Hematopoietic multipotent progenitor cell treated with erythropoietin and hydrocortisone succinate and interleukin-3 and kit ligand, for 4 days (in vitro differentiated cells): ENCODE data around the gene APOBEC3H.

ENCODE experiments used
- DNase-seq: peaks from one replicate; pipeline ENCODE4 v3.0.0-alpha.2; 2015

The APOBEC3H gene

DNA sequence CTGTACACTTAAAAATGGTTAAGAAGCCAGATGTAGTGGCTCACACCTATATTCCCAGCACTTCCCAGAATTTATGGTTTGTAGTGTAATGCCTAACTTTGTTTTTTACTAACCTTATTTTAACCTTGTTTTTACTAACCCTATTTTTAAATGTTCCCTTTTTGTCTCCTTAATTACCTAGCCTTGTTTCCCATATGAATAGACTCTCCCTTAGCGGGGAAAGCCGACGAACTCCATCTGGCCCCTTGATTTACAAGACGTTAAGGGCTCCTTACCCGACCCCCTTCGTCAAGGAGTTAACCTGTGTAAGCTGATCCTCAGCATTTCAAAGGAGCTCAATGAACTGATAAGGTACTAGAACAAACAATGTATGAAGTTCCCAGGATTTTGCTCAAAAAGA is 17.1 kb downstream of the APOBEC3H start:
- DNase-seq: no peak

DNA sequence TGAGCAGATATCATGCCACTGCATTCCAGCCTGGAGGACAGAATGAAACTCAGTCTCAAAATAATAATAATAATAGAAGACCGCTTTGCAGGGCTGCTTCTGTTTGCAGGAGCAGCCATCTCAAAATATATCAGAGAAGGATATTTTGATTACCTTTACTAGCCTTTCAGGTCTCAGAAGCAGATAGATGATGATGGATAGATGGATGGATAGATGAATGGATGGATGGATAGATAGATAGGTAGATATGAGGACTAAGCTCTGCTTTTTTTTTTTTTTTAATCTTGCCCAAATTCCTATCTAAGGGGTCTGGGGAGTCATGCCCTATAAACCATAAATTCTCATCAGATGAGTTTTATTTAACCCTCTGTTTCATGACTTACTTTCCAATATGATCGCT is 18.5 kb downstream of the APOBEC3H start:
- DNase-seq: no peak

DNA sequence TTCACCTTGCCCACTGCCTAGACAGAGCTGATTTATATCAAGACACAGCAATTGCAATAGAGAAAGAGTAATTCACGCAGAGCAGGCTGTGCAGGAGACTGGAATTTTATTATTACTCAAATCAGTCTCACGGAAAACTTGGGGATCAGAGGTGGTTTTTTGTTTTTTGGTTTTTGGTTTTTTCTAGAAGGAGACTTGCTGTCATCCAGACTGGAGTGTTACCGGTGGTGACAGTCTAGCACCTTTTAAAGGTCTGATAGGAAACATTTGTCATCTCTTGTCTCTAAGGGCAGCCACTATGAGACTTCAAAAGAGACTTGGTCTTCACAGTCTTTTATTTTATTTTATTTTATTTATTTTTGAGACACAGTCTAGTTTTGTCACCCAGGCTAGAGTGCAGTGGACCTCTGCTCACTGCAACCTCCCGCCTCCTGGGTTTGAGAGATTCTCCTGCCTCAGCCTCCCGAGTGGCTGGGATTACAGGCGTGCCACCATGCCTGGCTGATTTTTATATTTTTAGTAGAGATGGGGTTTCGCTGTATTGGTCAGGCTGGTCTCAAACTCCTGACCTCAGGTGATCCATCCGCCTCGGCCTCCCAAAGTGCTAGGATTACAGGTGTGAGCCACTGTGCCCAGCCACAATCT is 19.1 kb downstream of the APOBEC3H start:
- no peak for DNase-seq

DNA sequence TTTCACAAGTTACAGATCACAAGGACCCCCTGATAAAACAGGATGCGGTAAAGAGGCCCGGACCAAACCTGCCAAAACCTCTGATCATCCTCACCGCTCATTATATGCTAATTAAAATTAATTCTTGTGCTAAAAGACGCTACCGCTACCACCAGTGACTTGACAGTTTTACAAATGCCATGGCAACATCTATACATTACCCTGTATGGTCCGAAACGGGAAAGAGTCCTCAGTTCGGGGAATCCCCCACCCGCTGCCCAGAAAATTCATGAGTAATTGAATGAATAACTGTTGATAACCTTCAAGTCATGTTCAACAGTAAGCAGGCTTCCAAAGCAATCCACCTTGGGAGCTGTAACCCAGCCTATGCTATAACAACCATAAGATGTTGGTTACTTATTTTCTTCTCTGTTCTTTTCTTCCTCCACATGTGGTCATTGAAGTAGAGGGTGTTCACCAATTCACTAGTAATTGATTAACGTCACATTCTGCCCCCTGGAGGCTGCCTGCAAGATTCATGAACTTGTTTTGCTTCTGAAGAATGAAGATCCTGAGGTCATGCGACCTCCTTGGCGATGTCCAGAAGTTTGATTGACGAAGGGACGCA is 20.6 kb downstream of the APOBEC3H start:
- DNase-seq: peak; percentile 80

DNA sequence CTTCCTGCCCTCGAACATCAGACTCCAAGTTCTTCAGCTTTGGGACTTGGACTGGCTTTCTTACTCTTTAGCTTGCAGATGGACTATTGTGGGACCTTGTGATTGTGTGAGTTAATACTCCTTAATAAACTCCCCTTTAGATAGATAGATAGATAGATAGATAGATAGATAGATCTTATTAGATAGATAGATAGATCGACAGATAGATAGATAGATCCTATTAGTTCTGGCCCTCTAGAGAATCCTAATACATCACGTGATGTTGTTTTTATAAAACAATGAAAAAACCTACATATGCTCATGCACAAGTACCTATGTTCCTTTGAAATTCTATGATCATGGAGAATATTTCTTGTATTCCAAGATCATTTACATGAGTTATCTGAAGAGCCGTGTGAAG is 23.9 kb downstream of the APOBEC3H start:
- DNase-seq: no peak

DNA sequence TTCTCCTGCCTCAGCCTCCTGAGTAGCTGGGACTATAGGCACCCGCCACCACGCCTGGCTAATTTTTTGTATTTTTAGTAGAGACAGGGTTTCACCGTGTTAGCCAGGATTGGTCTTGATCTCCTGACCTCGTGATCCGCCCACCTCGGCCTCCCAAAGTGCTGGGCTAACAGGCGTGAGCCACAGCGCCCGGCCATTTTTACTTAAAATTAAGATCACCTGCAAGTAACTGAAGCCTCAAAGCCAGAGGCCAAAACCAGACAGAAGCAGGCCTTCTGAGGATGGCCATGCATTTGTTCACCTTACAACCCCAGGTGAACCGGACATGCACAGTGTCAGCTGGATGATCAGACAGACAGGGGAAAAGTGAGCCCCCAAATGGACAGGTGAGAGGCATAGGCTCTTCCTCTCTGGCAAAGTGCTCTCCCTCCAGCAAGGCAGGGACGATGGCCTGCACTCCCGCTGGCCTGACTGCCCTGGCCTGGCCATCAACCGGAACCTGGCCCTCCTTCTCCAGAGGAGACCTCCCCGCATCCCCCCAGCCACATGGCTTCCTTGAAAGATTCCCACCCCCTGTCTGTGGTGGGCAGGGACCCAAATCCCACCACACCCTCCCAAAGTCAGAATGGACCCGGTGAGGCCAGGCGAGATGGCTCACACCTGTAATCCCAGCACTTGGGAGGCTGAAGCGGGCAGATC is 25.9 kb downstream of the APOBEC3H start:
- no peak for DNase-seq

DNA sequence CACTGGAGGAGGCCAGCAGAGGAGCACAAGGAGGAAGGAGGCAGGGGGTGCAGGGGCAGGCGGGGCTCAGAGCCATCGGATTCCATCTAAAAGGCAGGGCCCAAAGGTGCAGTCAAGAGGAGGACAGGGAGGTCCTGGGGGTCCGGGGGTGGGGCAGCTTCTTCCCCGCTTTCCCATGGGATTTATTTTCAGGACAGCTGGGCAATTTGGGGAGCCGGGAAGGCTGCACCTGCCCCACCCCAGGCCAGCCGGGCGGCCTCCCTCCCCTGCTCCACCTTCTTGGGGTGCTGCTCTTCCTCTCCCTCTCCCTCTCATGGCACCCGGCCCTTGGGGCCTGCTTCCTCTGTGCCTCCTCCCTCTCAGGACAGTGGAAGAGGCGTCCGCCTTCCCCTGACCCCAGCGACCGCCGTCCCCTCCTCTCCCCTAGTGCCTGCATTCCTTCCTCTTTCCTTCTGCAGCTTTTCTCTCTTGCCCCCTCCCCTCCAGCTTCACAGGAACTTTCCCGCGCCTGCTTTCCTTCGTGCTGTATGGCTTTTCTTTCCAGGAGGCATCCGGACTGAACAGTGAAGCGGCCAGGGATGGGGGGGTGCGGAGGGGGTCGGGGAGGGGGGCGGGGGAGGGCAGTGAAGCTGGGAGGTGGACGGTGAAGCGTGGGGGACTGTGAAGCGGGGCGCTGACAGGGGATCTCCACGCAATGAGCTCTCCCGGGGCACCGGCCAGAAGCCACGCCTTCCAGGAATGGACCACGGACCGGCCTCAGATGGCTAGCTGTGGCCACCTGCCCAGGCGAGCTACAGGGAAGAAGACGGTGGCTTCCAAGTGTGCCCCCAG is 26.9 kb downstream of the APOBEC3H start:
- DNase-seq: no peak

DNA sequence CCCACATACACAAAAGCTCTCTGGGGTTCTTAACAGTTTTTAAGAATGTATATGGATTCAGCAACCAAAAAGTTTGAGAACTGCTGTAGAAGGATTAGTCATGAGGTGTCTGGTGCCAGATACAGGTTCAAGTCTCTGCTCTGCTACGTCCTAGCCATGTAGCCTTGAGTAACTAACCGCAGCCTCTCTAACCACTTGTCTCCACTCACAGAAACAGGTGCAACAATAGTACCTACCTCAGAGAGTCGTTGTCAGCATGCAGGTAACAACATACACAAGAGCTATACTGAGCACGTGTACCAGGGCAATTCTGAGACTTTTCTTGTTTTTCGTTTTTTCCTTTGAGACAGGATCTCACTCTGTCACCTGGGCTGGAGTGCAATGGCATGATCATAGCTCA is 28.6 kb downstream of the APOBEC3H start:
- DNase-seq: no peak

DNA sequence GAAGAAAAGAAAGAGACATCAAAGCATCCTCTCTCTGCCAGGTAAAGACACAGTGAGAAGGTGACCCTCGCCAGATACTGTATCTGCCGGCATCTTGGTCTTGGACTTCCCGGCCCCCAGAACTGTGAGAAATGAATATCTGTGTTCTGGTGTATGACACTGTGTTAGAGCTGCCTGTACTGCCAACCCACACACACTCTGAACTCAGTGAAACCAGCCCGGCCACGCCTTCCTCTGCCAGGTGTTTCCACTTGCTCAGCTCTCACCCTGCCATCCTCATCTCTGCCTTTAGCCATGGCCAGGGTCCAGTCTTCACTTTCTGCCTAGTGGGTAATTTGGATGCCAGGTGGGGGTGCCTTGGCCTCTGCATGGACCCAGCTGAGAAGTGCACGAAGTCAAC is 31.5 kb downstream of the APOBEC3H start:
- DNase-seq: no peak

DNA sequence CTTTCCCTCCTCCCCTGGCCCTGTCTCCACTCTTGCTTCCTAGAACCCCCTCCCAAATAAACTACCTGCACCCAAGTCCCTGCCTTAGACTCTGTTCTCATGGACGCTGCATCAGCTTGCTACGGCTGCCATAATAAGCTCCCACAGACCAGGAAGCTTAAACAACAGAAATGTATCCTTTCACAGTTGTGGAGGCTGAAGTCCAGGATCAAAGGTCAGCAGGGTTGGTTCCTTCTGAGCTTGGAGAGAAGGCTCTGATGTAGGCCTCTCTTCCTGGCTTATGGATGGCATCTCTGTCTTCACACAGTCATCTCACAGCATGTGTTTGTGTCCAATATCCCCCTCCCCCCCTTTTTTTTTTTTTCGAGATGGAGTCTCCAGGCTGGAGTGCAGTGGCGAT is 32.0 kb downstream of the APOBEC3H start:
- DNase-seq: no peak

DNA sequence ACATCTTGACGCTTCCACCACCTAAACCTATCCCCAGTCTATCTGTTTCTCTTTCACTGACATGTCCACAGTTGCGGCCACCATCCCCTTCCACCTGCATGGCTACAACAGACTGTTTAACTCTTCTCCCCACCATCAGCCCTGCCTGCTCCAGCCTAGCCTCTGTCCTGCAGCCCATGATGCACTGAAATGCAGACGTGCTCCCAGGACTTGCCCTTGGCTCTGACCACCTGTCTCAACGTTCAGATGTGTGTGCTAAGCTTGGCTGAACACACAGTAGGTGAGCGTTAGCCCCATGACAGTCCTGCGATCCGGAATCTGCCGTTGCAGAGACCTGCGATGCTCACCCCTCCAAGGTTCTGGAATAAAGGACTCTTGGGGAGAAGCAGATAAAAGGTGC is 32.7 kb downstream of the APOBEC3H start:
- DNase-seq: no peak

DNA sequence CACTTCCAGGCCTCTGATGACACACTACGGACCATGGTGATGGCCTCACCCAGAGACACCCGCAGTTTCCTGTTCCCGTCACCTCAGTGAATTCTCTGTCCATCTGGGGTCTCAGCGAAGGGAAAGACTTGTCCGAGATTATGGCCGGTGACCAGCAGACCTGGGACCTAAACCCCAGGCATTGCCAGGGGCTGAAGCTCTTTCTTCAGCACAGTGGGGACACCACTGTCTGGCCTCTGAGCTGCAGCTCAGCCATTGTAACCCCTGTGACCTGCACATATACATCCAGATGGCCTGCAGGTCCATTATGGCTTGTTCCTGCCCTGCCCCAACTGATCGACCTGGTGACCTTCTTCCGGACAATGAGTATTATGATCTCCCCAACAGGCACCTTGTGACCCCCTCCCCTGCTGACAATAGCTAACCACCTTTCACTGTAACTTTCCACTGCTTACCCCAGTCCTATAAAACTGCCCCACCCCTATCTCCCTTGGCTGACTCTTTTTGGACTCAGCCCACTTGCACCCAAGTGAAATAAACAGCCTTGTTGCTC is 33.2 kb downstream of the APOBEC3H start:
- no peak for DNase-seq

DNA sequence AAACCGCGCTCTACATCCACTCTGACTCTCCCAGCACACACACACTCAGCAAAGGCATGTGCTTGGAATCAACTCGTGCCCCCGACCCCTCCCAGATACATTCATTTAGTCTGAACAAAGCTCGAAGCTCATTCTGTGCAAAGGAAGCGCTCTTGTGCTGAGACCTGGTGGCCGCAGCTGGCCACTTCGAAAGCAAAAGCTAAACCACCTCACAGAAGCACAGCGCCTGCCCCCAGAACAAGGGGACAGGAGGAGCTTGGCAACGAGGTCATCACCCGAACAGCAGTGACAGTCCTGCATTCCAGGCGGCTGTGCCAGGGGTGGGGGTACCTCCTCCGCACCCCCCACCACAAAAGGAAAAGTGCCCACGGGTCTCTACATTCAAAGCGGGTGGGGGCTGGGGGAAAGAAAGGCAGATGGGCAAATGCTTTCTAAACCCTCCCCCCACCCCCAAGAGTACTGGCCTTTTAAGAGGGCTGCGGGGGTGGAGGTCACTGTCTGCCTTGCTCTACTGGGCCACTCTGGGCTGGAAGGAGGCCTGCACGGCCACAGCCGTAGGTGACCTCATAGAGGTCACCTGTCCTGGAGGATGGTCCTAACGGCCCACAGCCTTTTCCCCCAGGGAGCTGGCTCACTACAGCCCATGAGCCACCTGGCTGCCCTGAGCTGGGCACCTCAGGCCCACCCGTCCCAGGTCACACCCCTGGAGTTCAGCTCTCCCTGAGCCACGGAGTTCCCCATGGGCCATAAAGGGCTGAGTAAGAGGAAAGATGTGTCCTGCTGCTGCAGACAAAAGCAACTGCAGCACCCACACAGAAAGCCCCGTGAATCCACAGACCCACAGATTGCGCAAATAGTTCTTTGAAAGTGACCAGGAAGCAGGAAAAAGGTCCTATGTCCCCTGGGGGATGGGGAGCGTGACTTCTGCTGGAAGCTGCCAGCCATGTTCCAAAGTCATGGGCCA is 34.1 kb downstream of the APOBEC3H start:
- no peak for DNase-seq

DNA sequence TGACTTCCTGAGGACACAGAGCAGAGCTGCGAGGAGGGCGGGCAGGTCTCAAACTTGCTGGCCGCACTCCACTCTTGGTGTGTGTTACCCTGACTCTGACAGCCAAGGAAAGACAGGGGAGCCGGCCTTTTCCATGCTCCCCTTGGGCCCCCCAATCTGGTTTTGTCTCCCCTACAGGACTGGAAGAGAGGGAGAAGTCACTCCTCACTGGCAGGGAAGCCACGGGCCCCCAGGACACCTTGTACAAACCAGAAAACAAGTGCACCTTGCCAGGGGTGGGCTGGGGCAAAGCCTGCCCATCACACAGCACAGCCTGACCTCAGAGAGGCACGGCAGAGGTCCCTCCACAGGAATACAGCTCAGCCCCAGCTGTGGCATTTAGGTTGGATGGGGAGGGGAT is 35.2 kb downstream of the APOBEC3H start:
- no peak for DNase-seq

DNA sequence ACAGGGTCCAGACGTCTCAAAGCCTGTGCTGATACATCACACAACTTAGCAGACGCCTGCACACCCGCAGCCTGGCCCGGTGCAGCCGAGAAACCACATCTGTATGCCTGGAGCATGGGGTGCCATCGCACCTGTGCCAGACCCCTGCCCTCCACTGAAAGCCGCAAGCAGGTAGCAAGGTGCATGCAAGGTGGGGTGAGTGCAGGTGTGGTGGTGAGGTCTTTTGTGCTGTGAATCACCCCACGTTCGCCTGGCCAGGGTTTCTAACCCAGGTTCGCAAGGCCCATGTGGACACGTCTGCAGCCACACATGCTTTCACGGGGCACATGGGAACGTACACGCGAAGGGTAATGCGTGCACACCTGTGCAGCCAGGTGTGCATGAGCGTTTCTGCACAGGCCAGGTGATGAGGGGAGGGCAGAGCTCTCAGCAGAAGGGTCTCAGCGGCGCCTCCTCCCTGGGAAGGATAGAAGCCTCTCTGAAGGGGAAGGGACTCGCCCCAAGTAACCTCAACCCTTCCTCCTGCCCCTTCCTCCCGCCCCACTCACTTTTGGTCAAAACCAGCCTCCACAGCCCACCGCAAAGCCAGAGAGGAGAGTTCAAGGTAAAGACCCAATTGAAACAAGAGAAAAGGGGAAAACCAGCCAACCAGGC is 36.0 kb downstream of the APOBEC3H start:
- no peak for DNase-seq

DNA sequence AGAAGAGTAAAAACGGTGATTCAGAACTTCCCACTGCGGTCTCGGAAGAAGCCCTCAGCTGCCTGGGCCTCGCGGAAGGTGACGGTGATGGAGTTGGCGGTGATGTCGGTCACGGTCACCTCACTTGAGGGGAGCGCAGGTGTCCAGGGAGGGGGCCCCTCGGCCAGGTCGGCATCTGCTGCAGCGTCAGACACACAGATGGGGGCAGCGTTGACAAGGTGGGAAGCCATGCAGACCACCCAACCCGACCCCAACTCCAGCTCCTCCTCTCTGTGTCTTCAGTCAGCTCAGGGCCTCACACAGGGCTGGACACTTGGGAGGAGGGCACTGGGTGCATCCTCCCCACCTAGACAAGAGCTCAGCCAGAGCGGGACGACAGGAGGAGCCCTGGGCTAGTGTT is 36.8 kb downstream of the APOBEC3H start:
- DNase-seq: no peak

DNA sequence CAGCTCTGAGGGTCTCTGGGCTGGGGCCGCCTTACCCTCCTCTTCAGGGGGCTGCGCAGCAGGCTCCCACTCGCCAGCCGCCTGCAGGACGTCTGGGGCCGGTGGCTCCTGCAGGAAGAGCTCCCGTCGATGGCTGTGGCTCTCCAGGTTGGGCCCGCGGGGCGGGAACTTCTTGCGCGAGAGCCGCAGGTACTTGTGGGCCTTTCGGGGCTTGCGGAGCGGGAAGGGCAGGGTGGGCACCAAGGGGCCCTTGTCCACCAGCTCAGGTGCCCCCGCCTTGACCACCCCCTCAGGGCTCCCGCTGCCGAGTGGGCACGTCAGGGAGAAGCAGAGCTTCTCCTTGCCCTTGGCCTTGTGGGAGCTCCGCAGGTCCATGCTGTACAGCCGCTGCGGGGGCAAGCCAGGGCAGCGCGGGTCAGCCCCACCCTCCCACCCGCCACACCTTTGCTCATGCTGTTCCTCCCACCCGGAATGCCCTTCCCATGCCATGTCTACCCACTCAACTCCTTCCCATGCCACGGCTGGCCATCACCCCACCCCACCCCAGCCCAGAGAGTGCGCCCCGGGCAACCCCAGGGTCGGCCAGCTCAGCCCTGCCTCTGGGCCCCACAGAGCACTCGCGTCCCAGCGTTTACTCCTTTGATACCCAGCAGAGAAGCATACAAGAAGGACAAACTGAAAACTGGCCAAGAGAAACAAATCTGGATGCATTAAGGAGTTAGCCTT is 37.5 kb downstream of the APOBEC3H start:
- no peak for DNase-seq

DNA sequence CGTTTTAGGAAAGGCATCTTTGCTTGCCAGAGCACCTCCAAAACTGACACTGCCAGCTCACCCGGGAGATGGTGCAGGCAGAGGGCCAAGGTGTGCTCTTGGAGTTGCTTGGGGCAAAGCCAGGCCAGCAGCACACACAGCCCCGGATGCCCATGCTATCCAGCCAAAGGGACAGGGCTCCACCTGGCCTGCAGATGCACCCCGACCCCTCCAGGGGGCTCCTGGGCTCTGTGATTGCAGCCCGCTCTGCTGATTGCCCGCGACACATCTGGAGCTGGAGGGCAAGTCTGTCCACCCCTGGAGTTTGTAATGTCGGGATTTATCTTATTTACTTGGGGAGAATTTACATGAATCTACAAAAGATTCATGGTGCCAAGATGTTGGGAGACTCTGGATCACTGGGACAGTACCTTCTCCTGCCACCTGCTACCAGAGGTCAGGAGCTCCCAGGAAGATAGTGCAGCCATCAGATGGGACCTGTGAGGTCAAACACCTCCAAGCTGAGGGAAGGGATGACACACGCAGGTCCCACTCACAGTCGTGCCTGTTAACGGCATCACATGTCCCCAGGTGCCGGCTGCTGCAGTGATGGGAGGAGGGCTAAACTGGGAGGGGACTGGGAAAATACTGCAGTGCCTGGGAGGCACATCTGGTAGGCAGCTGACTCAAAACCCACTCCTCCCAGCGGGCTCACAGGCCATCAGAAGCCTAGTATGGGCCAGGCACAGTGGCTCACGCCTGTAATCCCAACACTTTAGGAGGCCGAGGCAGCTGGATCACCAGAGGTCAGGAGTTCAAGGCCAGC is 38.2 kb downstream of the APOBEC3H start:
- peak; percentile 76 for DNase-seq

DNA sequence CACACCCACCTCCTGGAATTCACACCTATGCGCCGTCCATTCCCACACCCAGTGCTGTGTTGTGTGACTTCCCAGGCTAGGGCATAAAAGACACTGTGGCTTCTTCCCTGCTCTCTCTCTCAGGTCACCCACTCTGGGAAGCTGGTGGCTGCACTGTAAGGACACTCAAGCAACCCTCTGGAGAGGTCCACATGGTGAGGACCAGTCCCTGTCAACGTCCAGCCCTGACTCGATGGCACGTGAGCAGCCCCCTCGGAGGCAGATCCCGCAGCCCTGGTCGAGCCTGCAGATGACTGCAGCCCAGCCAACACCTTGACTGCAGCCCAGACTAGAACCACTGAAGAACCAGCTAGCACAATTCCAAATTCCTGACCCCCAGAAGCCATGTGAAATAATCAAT is 39.3 kb downstream of the APOBEC3H start:
- DNase-seq: no peak
